GM10266 (cell line): ENCODE results near the gene HMGN2.
A peak's percentile ranks its signal among the peaks of the same experiment; 100 is the strongest.

Experiments
- DNase-seq: peaks from one replicate; pipeline ENCODE4 v3.0.0; 2012; ENCODE audit errors: extremely low spot score
- CTCF ChIP-seq: IDR thresholded peaks from 2 replicates; pipeline ENCODE4 v1.5.1; 2012; ENCODE audit warnings: mild to moderate bottlenecking, low read depth; ENCODE audit not compliant: control insufficient read depth, insufficient read depth; ENCODE audit errors: missing control alignments

The HMGN2 gene

GRCh38 chr1:26517766-26518049 lies 45.5 kb downstream of the HMGN2 start:
- DNase-seq, result no peak
- TF ChIP-seq CTCF, result no peak

- DNase-seq, result no peak
- no peak for TF ChIP-seq CTCF
Measured at GRCh38 chr1:26518355-26518754, 46.1 kb downstream of the HMGN2 start.

- DNase-seq, result no peak
- no peak for TF ChIP-seq CTCF
Measured at GRCh38 chr1:26520339-26520738, 48.1 kb downstream of the HMGN2 start.

GRCh38 chr1:26521669-26522030 lies 49.4 kb downstream of the HMGN2 start:
- TF ChIP-seq CTCF, result no peak
- DNase-seq, result no peak

GRCh38 chr1:26522073-26522472 lies 49.8 kb downstream of the HMGN2 start:
- TF ChIP-seq CTCF, result no peak
- no peak for DNase-seq

GRCh38 chr1:26524181-26524580 lies 51.9 kb downstream of the HMGN2 start:
- DNase-seq, result peak; percentile 8

More at GRCh38 chr1:26524181-26524580, 51.9 kb downstream of the HMGN2 start:
- no peak for TF ChIP-seq CTCF
